Skeletal muscle tissue (tissue), 4 donors: ENCODE data around the gene OMD. TPM values are rescaled to one million over a fixed set of nuclear protein-coding genes. Genes with fewer than 3 reads are reported as not detected.

Experiments used
- H3K27ac ChIP-seq: one replicate; pipeline ENCODE4 v1.7.0; 2013; ENCODE audit warnings: mild to moderate bottlenecking, low read depth, low read length, inconsistent platforms
- H3K27me3 ChIP-seq, 3 donors: one replicate each; pipeline ENCODE4 v1.7.0; 2013; ENCODE audit warnings: low read length in 3 of 3; ENCODE audit not compliant: control insufficient read depth in 3 of 3, insufficient read depth in 3 of 3
- H3K36me3 ChIP-seq, 3 donors: one replicate each; pipeline ENCODE4 v1.7.0; 2013; ENCODE audit warnings: low read length in 3 of 3; ENCODE audit not compliant: control insufficient read depth in 3 of 3, insufficient read depth in 3 of 3
- H3K4me1 ChIP-seq, 3 donors: one replicate each; pipeline ENCODE4 v1.7.0; 2013; ENCODE audit warnings: low read length in 3 of 3, mild to moderate bottlenecking in 3 of 3; ENCODE audit not compliant: control insufficient read depth in 3 of 3, insufficient read depth in 3 of 3
- H3K4me3 ChIP-seq, 3 donors: one replicate each; pipeline ENCODE4 v1.7.0; 2013; ENCODE audit warnings: low read length in 3 of 3
- H3K9ac ChIP-seq, 3 donors: one replicate each; pipeline ENCODE4 v1.7.0; 2013; ENCODE audit warnings: low read length in 3 of 3, mild to moderate bottlenecking in 3 of 3, moderate library complexity in 2 of 3, low read depth in 1 of 3
- H3K9me3 ChIP-seq, 3 donors: one replicate each; pipeline ENCODE4 v1.7.0; 2013; ENCODE audit warnings: low read length in 3 of 3; ENCODE audit not compliant: control insufficient read depth in 3 of 3
- total RNA-seq: library from RNA; depleted of rRNA; stranded (reverse); fragments of >200 nt; gene quantifications from one replicate; pipeline ENCODE4 v1.2.3, GENCODE V29; 2014
- donor health status: Osteomylitis.

The OMD gene
- total RNA-seq = 4.7 TPM

GRCh38 chr9:92424340-92424739, at the start of gene OMD:
TSS of gene OMD (minus strand) at chr9:92424471. CDS start at chr9:92417558, 6,913 bp downstream.
- H3K4me3 ChIP-seq = peak within 1 kb of the TSS in 1 of 3 donors; percentile 31
- H3K9ac ChIP-seq = peak within 1 kb of the TSS in 1 of 3 donors; percentile 33

GRCh38 chr9:92468206-92468605, 43.9 kb upstream of the OMD start:
- no peaks in the 10 kb centered on the region for H3K36me3 ChIP-seq
- no peak overlapping the region for H3K27ac ChIP-seq
- H3K27me3 ChIP-seq = no peaks in the 10 kb centered on the region
- H3K4me3 ChIP-seq = no peak overlapping the region
- H3K9ac ChIP-seq = no peak overlapping the region
- H3K9me3 ChIP-seq = no peaks in the 10 kb centered on the region
- H3K4me1 ChIP-seq = peaks cover 5 to 6% (median 6%) of the 10 kb centered on the region in 3 donors

More at GRCh38 chr9:92424340-92424739, at the start of gene OMD:
- no peaks in the 10 kb centered on the region for H3K4me1 ChIP-seq
- H3K27ac ChIP-seq = no peak within 1 kb of the TSS
- H3K36me3 ChIP-seq = no peaks in the 10 kb centered on the region
- H3K27me3 ChIP-seq = no peaks in the 10 kb centered on the region
- H3K9me3 ChIP-seq = no peaks in the 10 kb centered on the region

GRCh38 chr9:92467511-92467910, 43.2 kb upstream of the OMD start:
- Histone ChIP-seq H3K27me3 (no peaks in the 10 kb centered on the region), H3K4me1 (peaks cover 5 to 6% (median 6%) of the 10 kb centered on the region in 3 donors), H3K36me3 (no peaks in the 10 kb centered on the region), H3K9ac (no peak overlapping the region), H3K9me3 (no peaks in the 10 kb centered on the region), H3K4me3 (no peak overlapping the region), H3K27ac (no peak overlapping the region)

GRCh38 chr9:92467041-92467440, 42.8 kb upstream of the OMD start:
- no peak overlapping the region for H3K4me3 ChIP-seq
- peaks cover 5 to 6% (median 6%) of the 10 kb centered on the region in 3 donors for H3K4me1 ChIP-seq
- H3K27me3 ChIP-seq = no peaks in the 10 kb centered on the region
- no peak overlapping the region for H3K27ac ChIP-seq
- H3K9ac ChIP-seq = no peak overlapping the region
- H3K36me3 ChIP-seq = no peaks in the 10 kb centered on the region
- H3K9me3 ChIP-seq = no peaks in the 10 kb centered on the region

GRCh38 chr9:92463984-92464383, 39.7 kb upstream of the OMD start:
- Histone ChIP-seq H3K4me1 (peaks cover 5 to 6% (median 6%) of the 10 kb centered on the region in 3 donors), H3K27ac (peak overlapping the region; percentile 45), H3K9ac (no peak overlapping the region), H3K36me3 (no peaks in the 10 kb centered on the region), H3K4me3 (peak overlapping the region in 1 of 3 donors; percentile 46), H3K27me3 (no peaks in the 10 kb centered on the region), H3K9me3 (no peaks in the 10 kb centered on the region)

- Histone ChIP-seq H3K4me3 (no peak overlapping the region), H3K36me3 (no peaks in the 10 kb centered on the region), H3K9ac (no peak overlapping the region), H3K27ac (no peak overlapping the region), H3K4me1 (peaks cover 5 to 6% (median 6%) of the 10 kb centered on the region in 3 donors), H3K27me3 (no peaks in the 10 kb centered on the region), H3K9me3 (no peaks in the 10 kb centered on the region)
These were observed 39.1 kb upstream of the OMD start for GRCh38 chr9:92463387-92463786.

GRCh38 chr9:92457576-92457975, 33.3 kb upstream of the OMD start:
- H3K27ac ChIP-seq = no peak overlapping the region
- H3K4me1 ChIP-seq = no peaks in the 10 kb centered on the region
- no peak overlapping the region for H3K4me3 ChIP-seq
- no peaks in the 10 kb centered on the region for H3K36me3 ChIP-seq
- no peak overlapping the region for H3K9ac ChIP-seq
- H3K9me3 ChIP-seq = no peaks in the 10 kb centered on the region
- H3K27me3 ChIP-seq = no peaks in the 10 kb centered on the region

- Histone ChIP-seq H3K9me3 (no peaks in the 10 kb centered on the region), H3K36me3 (no peaks in the 10 kb centered on the region), H3K27ac (no peak overlapping the region), H3K9ac (no peak overlapping the region), H3K4me3 (no peak overlapping the region), H3K27me3 (no peaks in the 10 kb centered on the region), H3K4me1 (no peaks in the 10 kb centered on the region)
These were observed 30.9 kb upstream of the OMD start for GRCh38 chr9:92455217-92455616.

GRCh38 chr9:92446536-92446935, 22.3 kb upstream of the OMD start:
- no peak overlapping the region for H3K27ac ChIP-seq
- H3K4me1 ChIP-seq = no peaks in the 10 kb centered on the region
- no peaks in the 10 kb centered on the region for H3K9me3 ChIP-seq
- no peak overlapping the region for H3K9ac ChIP-seq
- no peaks in the 10 kb centered on the region for H3K27me3 ChIP-seq
- H3K36me3 ChIP-seq = no peaks in the 10 kb centered on the region
- no peak overlapping the region for H3K4me3 ChIP-seq

GRCh38 chr9:92444841-92445240, 20.6 kb upstream of the OMD start:
- Histone ChIP-seq H3K4me3 (no peak overlapping the region), H3K36me3 (no peaks in the 10 kb centered on the region), H3K27ac (no peak overlapping the region), H3K9me3 (no peaks in the 10 kb centered on the region), H3K4me1 (peaks cover 0 to 2% (median 0%) of the 10 kb centered on the region in 3 donors), H3K27me3 (no peaks in the 10 kb centered on the region), H3K9ac (no peak overlapping the region)

GRCh38 chr9:92440751-92441046, 16.4 kb upstream of the OMD start:
- no peak overlapping the region for H3K4me3 ChIP-seq
- no peak overlapping the region for H3K9ac ChIP-seq
- H3K4me1 ChIP-seq = peaks cover 0 to 3% (median 0%) of the 10 kb centered on the region in 3 donors
- no peak overlapping the region for H3K27ac ChIP-seq
- no peaks in the 10 kb centered on the region for H3K27me3 ChIP-seq
- H3K9me3 ChIP-seq = no peaks in the 10 kb centered on the region
- no peaks in the 10 kb centered on the region for H3K36me3 ChIP-seq
